Breast epithelium (tissue), 3 donors: Measurements from ENCODE around the gene PHACTR2.

ENCODE experiments used
- CTCF ChIP-seq, 3 donors: fragments of 450-650 bp; IDR thresholded peaks; one replicate each; pipeline ENCODE4 v1.5.1; 2016 to 2017; ENCODE audit warnings: antibody characterized with exemption in 3 of 3, mild to moderate bottlenecking in 3 of 3, moderate library complexity in 3 of 3
- POLR2A ChIP-seq: fragments of 450-650 bp; IDR thresholded peaks from one replicate; pipeline ENCODE4 v1.6.1; 2016; ENCODE audit warnings: antibody characterized with exemption, mild to moderate bottlenecking, moderate library complexity

- TF ChIP-seq CTCF (IDR thresholded peaks at IDR 0.05) (no peak), POLR2A (no peak)
These were observed 14.9 kb downstream of the PHACTR2 start for GRCh38 chr6:143692696-143693095.
